Sciatic nerve (tissue), 2 donors: ENCODE measurements around the gene TMEM151B. TPM values are rescaled to one million over a fixed set of nuclear protein-coding genes. Genes with fewer than 3 reads are reported as not detected.
"Not testable (repeated sequence)": the region's sequence is repeated elsewhere in the genome, so short reads cannot be mapped to it uniquely, and the experiment has no call there.

ENCODE experiments used
- ATAC-seq: fragments of 200-7000 bp; cut with Tn5 transposase; one replicate; pipeline ENCODE4 v1.9.1; 2020; ENCODE audit warnings: mild to moderate bottlenecking, moderate library complexity
- DNase-seq: peaks from one replicate; pipeline ENCODE4 v3.0.0-alpha.2; 2020; ENCODE audit warnings: low spot score
- intact Hi-C: fragments of 100-400 bp; cut with DNase I; formaldehyde crosslinking; loops from one replicate; pipeline ENCODE4 v1.14.2; 2022
- total RNA-seq: library from RNA; stranded (reverse); fragmentation: NEBNext Ultra II Directional; extraction: Animal tissue kit (Norgen Biotek cat#: 25700); gene quantifications from one replicate; pipeline ENCODE4 v1.2.1, GENCODE V29; 2021
- donor health status: DM: no; HTN: no; CAD: no.
- donor health status: DM: no; HTN: no; CAD: no.

Gene TMEM151B
- total RNA-seq, 1 donor from 2014 or later = not detected

- intact Hi-C loops = no loop called here
- DNase-seq (no peak), ATAC-seq (no peak)
Observed at GRCh38 chr6:44230034-44230675, 40.1 kb upstream of the TMEM151B start.

- intact Hi-C loops, DNase-seq, ATAC-seq: not testable (repeated sequence)
Observed at GRCh38 chr6:44231426-44231825, 38.8 kb upstream of the TMEM151B start.

- intact Hi-C loops = no loop called here
- no peak for DNase-seq
- no peak for ATAC-seq
Observed at GRCh38 chr6:44232676-44233566, 37.3 kb upstream of the TMEM151B start.

GRCh38 chr6:44233567-44234100, 36.6 kb upstream of the TMEM151B start:
- ATAC-seq = no peak
- no peak for DNase-seq
- intact Hi-C loops = no loop called here

GRCh38 chr6:44234101-44235025, 35.9 kb upstream of the TMEM151B start:
- DNase-seq (peak; percentile 85), ATAC-seq (peak; percentile 62)
- intact Hi-C loops = no loop called here

- intact Hi-C loops = no loop called here
- DNase-seq = no peak
- no peak for ATAC-seq
Observed at GRCh38 chr6:44235269-44235668, 35.0 kb upstream of the TMEM151B start.

GRCh38 chr6:44235891-44236516, 34.2 kb upstream of the TMEM151B start:
- intact Hi-C loops = no loop called here
- ATAC-seq (no peak), DNase-seq (no peak)

- intact Hi-C loops = no loop called here
- DNase-seq (peak; percentile 89), ATAC-seq (peak; percentile 89)
Observed at GRCh38 chr6:44237021-44237812, 33.0 kb upstream of the TMEM151B start.

- ATAC-seq (peak; percentile 90), DNase-seq (peak; percentile 90)
- intact Hi-C loops = no loop called here
Observed at GRCh38 chr6:44237813-44238433, 32.3 kb upstream of the TMEM151B start.

GRCh38 chr6:44238687-44239350, 31.4 kb upstream of the TMEM151B start:
- intact Hi-C loops = no loop called here
- ATAC-seq (no peak), DNase-seq (no peak)

- intact Hi-C loops = no loop called here
- DNase-seq = no peak
- no peak for ATAC-seq
Observed at GRCh38 chr6:44243345-44243744, 26.9 kb upstream of the TMEM151B start.

GRCh38 chr6:44245391-44245911, 24.8 kb upstream of the TMEM151B start:
- DNase-seq (peak; percentile 71), ATAC-seq (no peak)
- intact Hi-C loops = no loop called here

GRCh38 chr6:44245912-44246662, 24.2 kb upstream of the TMEM151B start:
- DNase-seq (peak; percentile 95), ATAC-seq (peak; percentile 86)
- intact Hi-C loops = no loop called here

GRCh38 chr6:44246663-44247337, 23.4 kb upstream of the TMEM151B start, which contains the start of gene HSP90AB1:
Gene HSP90AB1, plus strand, starts transcription at chr6:44247101. Its CDS starts 1,529 bp downstream, at chr6:44248630.
- peak; percentile 94 for ATAC-seq
- intact Hi-C loops = no loop called here
- DNase-seq = peak; percentile 96
